ENCODE results near the gene DAZAP1.

DAZAP1 gene

GRCh38 chr19:1399079-1399478, 8.3 kb upstream of the DAZAP1 start (continued):
- no peak for TF ChIP-seq PATZ1 (CRISPR knock-in tag; IDR thresholded peaks at IDR 0.05; ENCODE audit: borderline replicate concordance)
- no peak for TF ChIP-seq ARNTL (CRISPR knock-in tag; IDR thresholded peaks at IDR 0.05; ENCODE audit: borderline replicate concordance, low read depth)
- no peak for TF ChIP-seq CSRNP3 (CRISPR knock-in tag; IDR thresholded peaks at IDR 0.05)
- TF ChIP-seq ZFP30 (CRISPR knock-in tag; IDR thresholded peaks at IDR 0.05), result no peak
- no peak for TF ChIP-seq OSR1 (CRISPR knock-in tag; IDR thresholded peaks at IDR 0.05)

- no peak for ATAC-seq
Measured at GRCh38 chr19:1399745-1400144, 7.6 kb upstream of the DAZAP1 start.

More at GRCh38 chr19:1399745-1400144, 7.6 kb upstream of the DAZAP1 start:
- no peak for TF ChIP-seq PPARA (CRISPR knock-in tag; IDR thresholded peaks at IDR 0.05; ENCODE audit: borderline replicate concordance)
- TF ChIP-seq TSHZ2 (CRISPR knock-in tag; IDR thresholded peaks at IDR 0.05), result no peak
- no peak for TF ChIP-seq TOX (CRISPR knock-in tag; IDR thresholded peaks at IDR 0.05; ENCODE audit: borderline replicate concordance)
- TF ChIP-seq OSR1 (CRISPR knock-in tag; IDR thresholded peaks at IDR 0.05), result no peak
- no peak for TF ChIP-seq CREB5 (CRISPR knock-in tag; IDR thresholded peaks at IDR 0.05; ENCODE audit: low read depth)
- TF ChIP-seq BACH2 (CRISPR knock-in tag; IDR thresholded peaks at IDR 0.05; ENCODE audit: borderline replicate concordance), result no peak
- no peak for TF ChIP-seq ZC3H10 (CRISPR knock-in tag; IDR thresholded peaks at IDR 0.05)
- TF ChIP-seq ARNTL (CRISPR knock-in tag; IDR thresholded peaks at IDR 0.05; ENCODE audit: borderline replicate concordance, low read depth), result no peak
- TF ChIP-seq RARB (CRISPR knock-in tag; IDR thresholded peaks at IDR 0.05), result no peak
- no peak for TF ChIP-seq ZNF70 (CRISPR knock-in tag; IDR thresholded peaks at IDR 0.05)
- no peak for TF ChIP-seq ISL1 (CRISPR knock-in tag; IDR thresholded peaks at IDR 0.05)
- no peak for TF ChIP-seq POU6F1 (CRISPR knock-in tag; IDR thresholded peaks at IDR 0.05; ENCODE audit: borderline replicate concordance, low read depth)
- TF ChIP-seq PATZ1 (CRISPR knock-in tag; IDR thresholded peaks at IDR 0.05; ENCODE audit: borderline replicate concordance), result no peak
- no peak for TF ChIP-seq ZNF565 (CRISPR knock-in tag; conservative IDR thresholded peaks at IDR 0.05; ENCODE audit: low read depth)
- TF ChIP-seq CSRNP3 (CRISPR knock-in tag; IDR thresholded peaks at IDR 0.05), result no peak
- TF ChIP-seq ZNF8 (CRISPR knock-in tag; IDR thresholded peaks at IDR 0.05), result no peak
- no peak for TF ChIP-seq ESRRG (CRISPR knock-in tag; IDR thresholded peaks at IDR 0.05)
- TF ChIP-seq SNAI2 (CRISPR knock-in tag; IDR thresholded peaks at IDR 0.05), result no peak
- no peak for TF ChIP-seq GLIS3 (CRISPR knock-in tag; IDR thresholded peaks at IDR 0.05)
